Right lobe of liver (tissue), 6 donors: ENCODE measurements around the gene ERGIC1. TPM values are rescaled to one million over a fixed set of nuclear protein-coding genes. Genes with fewer than 3 reads are reported as not detected.

Experiments
- ATAC-seq, 4 donors: fragments of 200-7000 bp; cut with Tn5 transposase; one replicate each; pipeline ENCODE4 v1.9.1; 2020; ENCODE audit warnings: mild to moderate bottlenecking in 4 of 4, moderate library complexity in 4 of 4
- DNase-seq, 3 donors: peaks; one replicate each; pipeline ENCODE4 v3.0.0-alpha.2; 2020
- H3K27ac ChIP-seq, 3 donors: fragments of 200-600 bp; one replicate each; pipeline ENCODE4 v1.8.0; 2022
- H3K27me3 ChIP-seq, 2 donors: fragments of 200-600 bp; one replicate each; pipeline ENCODE4 v1.8.0; 2022
- H3K36me3 ChIP-seq, 4 donors: fragments of 200-600 bp; sonication (generic) in 1 of 4; one replicate each; pipeline versions ENCODE4 v1.5.1 to v1.8.0; 2017 to 2022; ENCODE audit warnings: control low read depth in 1 of 4
- H3K4me1 ChIP-seq, 4 donors: fragments of 200-600 bp; sonication (generic) in 1 of 4; one replicate each; pipeline versions ENCODE4 v1.5.1 to v1.8.0; 2017 to 2022; ENCODE audit warnings: control low read depth in 1 of 4
- H3K4me3 ChIP-seq, 3 donors: fragments of 200-600 bp; one replicate each; pipeline ENCODE4 v1.8.0; 2022
- H3K9me3 ChIP-seq, 4 donors: fragments of 200-600 bp; sonication (generic) in 1 of 4; one replicate each; pipeline versions ENCODE4 v1.5.1 to v1.8.0; 2017 to 2022; ENCODE audit warnings: control low read depth in 1 of 4
- POLR2A ChIP-seq: fragments of 450-650 bp; IDR thresholded peaks from one replicate; pipeline ENCODE4 v1.6.1; 2017; ENCODE audit warnings: antibody characterized with exemption, mild to moderate bottlenecking
- WGBS: methylation state at CpG from one replicate; pipeline ENCODE4 v1.1.6; 2018; ENCODE audit warnings: low coverage, low lambda C conversion rate; ENCODE audit not compliant: insufficient coverage; ENCODE audit errors: missing lambda C conversion rate; 5-methylcytosine and 5-hydroxymethylcytosine counted together
- intact Hi-C, 2 donors: fragments of 100-400 bp; cut with DNase I; formaldehyde crosslinking; loops; one replicate each; pipeline versions ENCODE4 v1.11.2 to v1.14.1; 2022
- total RNA-seq, 6 experiments: library from RNA; depleted of rRNA in 2 of 6; stranded (reverse); fragments of >200 nt in 2 of 6; fragmentation: NEBNext Ultra II Directional in 3 of 6; extraction: Animal tissue kit (Norgen Biotek cat#: 25700) in 3 of 6; gene quantifications; one replicate each; pipeline versions ENCODE4 v1.1.0 to v1.2.4, GENCODE V29; 2016 to 2023
- TF ChIP-seq, protein P1 (sequence below), 4 donors: fragments of 200-600 bp in 3 of 4; fragments of 450-650 bp in 1 of 4; IDR thresholded peaks; one replicate each; pipeline versions ENCODE4 v1.5.1 to v1.8.0; 2016 to 2022; ENCODE audit warnings: antibody characterized with exemption in 4 of 4, mild to moderate bottlenecking in 2 of 4
- donor health status: DM: no; HTN: yes; CAD: no.
- donor health status: DM: no; HTN: no; CAD: no.
- donor health status: DM: no; HTN: no; CAD: no.
- donor health status: DM: no; HTN: yes; CAD: no.
- donor health status: DM: no; HTN: yes; CAD: no.

The ERGIC1 gene
- total RNA-seq, 6 experiments from 2014 or later: 103 to 264 (median 154) TPM

DNA sequence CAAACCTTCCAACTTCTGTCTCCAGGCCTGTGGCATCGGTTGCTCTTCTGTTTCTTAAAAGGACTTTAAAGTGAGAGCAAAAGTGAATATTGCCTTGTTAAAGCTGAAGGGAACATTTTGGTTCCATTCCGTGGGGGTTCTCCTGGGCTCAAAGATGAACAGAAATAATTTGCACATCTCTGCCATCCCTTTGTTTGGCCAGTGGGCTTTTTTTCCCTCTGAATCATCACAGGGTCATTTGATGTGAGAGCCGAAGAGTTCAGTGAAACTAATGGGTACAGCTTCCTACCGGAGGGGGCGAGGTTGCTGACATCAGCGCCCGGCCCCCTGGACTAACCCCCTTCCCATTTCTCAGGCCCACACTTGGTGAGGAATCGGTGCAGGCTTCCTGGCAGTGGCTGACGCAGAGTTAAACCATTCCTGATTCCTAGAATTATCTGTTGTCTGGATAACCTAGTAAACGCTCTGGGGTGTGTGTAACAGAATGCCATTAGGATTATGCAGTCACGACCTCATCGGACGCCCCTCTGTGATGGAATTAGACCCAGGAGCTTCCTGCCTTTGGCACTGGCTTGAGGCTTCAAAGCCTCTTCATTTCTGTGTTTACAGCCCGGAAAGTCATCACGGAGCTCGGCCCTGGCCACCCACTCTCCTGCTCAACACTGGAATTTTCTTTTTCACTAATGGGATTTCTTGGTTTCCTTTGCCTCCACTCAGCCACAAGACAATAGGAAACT lies 63.6 kb downstream of the ERGIC1 start:
- ATAC-seq (peak in 1 of 4 donors; percentile 5), DNase-seq (no peak)
- WGBS: 18% methylated on average over 7 of the region's 16 CpGs
- H3K9me3 ChIP-seq: no peaks in the 10 kb centered on the region
- H3K36me3 ChIP-seq: peaks cover 0 to 2% (median 0%) of the 10 kb centered on the region in 4 donors
- peak overlapping the region; percentile 42 to 95 (median 81) for H3K27ac ChIP-seq
- H3K27me3 ChIP-seq: no peaks in the 10 kb centered on the region
- H3K4me1 ChIP-seq: peaks cover 0 to 93% (median 45%) of the 10 kb centered on the region in 4 donors
- no peak for TF ChIP-seq POLR2A
- TF ChIP-seq, protein P1, sequence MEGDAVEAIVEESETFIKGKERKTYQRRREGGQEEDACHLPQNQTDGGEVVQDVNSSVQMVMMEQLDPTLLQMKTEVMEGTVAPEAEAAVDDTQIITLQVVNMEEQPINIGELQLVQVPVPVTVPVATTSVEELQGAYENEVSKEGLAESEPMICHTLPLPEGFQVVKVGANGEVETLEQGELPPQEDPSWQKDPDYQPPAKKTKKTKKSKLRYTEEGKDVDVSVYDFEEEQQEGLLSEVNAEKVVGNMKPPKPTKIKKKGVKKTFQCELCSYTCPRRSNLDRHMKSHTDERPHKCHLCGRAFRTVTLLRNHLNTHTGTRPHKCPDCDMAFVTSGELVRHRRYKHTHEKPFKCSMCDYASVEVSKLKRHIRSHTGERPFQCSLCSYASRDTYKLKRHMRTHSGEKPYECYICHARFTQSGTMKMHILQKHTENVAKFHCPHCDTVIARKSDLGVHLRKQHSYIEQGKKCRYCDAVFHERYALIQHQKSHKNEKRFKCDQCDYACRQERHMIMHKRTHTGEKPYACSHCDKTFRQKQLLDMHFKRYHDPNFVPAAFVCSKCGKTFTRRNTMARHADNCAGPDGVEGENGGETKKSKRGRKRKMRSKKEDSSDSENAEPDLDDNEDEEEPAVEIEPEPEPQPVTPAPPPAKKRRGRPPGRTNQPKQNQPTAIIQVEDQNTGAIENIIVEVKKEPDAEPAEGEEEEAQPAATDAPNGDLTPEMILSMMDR (IDR thresholded peaks at IDR 0.05): no peak
- peak overlapping the region in 1 of 3 donors; percentile 24 for H3K4me3 ChIP-seq
- intact Hi-C loops: no loop called here

DNA sequence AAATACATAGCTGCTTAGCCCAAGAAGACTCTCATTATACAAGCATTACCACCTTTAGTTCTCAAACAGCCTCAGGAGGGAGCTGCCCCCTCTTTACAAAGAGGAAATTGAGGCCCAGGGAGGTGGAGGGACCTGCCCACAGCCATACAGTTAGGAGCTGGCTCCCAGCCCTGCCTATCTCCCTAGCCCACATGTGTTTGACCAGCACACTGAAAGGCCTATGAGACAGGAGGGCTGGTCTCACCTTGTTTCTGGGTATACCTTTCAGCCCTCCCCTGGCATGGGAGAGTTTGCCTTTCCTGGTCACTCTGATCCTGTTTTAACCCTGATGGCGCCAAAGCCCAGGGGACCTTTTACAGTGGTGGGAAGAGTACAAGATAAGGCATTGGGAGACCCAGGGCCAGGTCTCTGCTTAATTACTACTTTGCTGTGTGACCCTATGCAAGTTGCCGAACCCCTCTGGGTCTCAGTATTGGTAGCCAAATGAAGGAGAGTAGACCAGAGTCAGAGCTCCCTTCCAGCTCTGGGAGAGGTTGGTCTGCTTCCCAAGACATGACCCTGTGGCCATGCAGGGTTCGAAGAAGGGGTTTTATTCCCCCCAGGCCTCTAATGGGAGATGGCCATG lies 64.3 kb downstream of the ERGIC1 start:
- DNase-seq: no peak
- Histone ChIP-seq H3K4me1 (peaks cover 2 to 95% (median 45%) of the 10 kb centered on the region in 4 donors), H3K36me3 (peaks cover 0 to 2% (median 0%) of the 10 kb centered on the region in 4 donors), H3K9me3 (no peaks in the 10 kb centered on the region), H3K27ac (peak overlapping the region; percentile 42 to 95 (median 81)), H3K27me3 (no peaks in the 10 kb centered on the region), H3K4me3 (no peak overlapping the region)
- ATAC-seq: no peak
- intact Hi-C loops: no loop called here
- TF ChIP-seq, protein P1 (IDR thresholded peaks at IDR 0.05): no peak
- no peak for TF ChIP-seq POLR2A
- WGBS: 100% methylated on average over 1 of the region's 3 CpGs

DNA sequence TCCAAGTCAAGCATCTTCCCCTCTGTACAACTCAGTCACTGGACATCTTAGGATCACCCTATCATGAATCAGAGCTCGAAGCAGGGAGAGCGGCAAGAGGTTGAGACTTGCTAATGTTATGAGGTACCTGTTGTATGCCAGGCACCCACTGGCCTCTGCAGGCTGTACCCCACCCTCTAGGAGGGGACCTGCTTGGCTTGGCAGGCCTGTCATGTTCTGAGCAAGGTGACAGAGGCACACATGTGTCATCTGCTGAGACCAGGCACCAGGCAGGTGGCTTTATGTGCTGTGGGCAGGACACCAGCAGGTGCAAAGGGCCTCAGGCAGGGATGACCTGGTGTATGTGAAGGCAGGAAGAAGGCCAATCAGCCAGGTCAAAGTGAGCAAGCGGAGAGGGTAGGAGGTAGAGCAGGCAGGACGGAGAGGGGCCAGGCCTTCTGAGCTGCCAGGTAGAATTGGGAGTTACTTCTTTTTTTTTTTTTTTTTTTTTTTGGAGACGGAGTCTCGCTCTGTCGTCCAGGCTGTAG lies 64.9 kb downstream of the ERGIC1 start:
- ATAC-seq (peak in 2 of 4 donors; percentile 3 to 26), DNase-seq (peak in 1 of 3 donors; percentile 75)
- Histone ChIP-seq H3K4me3 (no peak overlapping the region), H3K36me3 (peaks cover 0 to 2% (median 0%) of the 10 kb centered on the region in 4 donors), H3K27ac (peak overlapping the region in 2 of 3 donors; percentile 81 to 95), H3K9me3 (no peaks in the 10 kb centered on the region), H3K27me3 (no peaks in the 10 kb centered on the region), H3K4me1 (peaks cover 3 to 98% (median 49%) of the 10 kb centered on the region in 4 donors)
- whole genome bisulfite sequencing: 45% methylated on average over 2 of the region's 7 CpGs
- TF ChIP-seq, protein P1 (IDR thresholded peaks at IDR 0.05): no peak
- TF ChIP-seq POLR2A: no peak
- intact Hi-C loops: no loop called here

DNA sequence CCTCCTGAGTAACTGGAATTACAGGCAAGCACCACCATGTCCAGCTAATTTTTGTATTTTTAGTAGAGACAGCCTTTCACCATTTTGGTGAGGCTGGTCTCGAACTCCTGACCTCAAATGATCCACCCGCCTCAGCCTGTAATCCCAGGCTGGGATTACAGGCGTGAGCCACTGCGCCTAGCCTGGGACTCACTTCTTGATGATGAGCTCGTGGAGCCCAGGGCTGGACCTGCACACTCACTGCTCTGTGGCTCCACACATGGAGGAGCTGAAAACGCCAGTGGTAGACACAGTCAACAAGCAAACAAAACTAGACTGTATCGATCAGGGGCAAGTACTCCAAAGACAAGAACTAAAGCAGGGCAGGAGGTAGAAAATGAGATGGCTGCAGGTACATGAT lies 65.4 kb downstream of the ERGIC1 start:
- 47% methylated on average over 7 of the region's 7 CpGs for WGBS
- Histone ChIP-seq H3K4me1 (peaks cover 3 to 99% (median 51%) of the 10 kb centered on the region in 4 donors), H3K4me3 (no peak overlapping the region), H3K27ac (peak overlapping the region in 2 of 3 donors; percentile 81 to 95), H3K27me3 (no peaks in the 10 kb centered on the region), H3K9me3 (no peaks in the 10 kb centered on the region), H3K36me3 (peaks cover 0 to 2% (median 0%) of the 10 kb centered on the region in 4 donors)
- DNase-seq (no peak), ATAC-seq (peak in 3 of 4 donors; percentile 3 to 38 (median 15))
- TF ChIP-seq POLR2A: no peak
- TF ChIP-seq, protein P1 (IDR thresholded peaks at IDR 0.05): no peak
- intact Hi-C loops: no loop called here
